H1 (cell line): Measurements from ENCODE around the gene SELENOV. TPM values are rescaled to one million over a fixed set of nuclear protein-coding genes. Genes with fewer than 3 reads are reported as not detected.
A peak's percentile ranks its signal among the peaks of the same experiment; 100 is the strongest.

ENCODE experiments used
- ASH2L ChIP-seq: fragments of 200-600, 300-600 bp; sonication (generic); IDR thresholded peaks from one replicate; pipeline ENCODE4 v1.7.1; 2017; ENCODE audit warnings: low read length
- ATF2 ChIP-seq: IDR thresholded peaks from 2 replicates; pipeline ENCODE4 v1.6.1; 2012; ENCODE audit warnings: low read length, inconsistent platforms
- BACH1 ChIP-seq: IDR thresholded peaks from 2 replicates; pipeline ENCODE4 v1.6.1; 2012; ENCODE audit warnings: low read length, improper control_type of control experiment
- CEBPB ChIP-seq: IDR thresholded peaks from 2 replicates; pipeline ENCODE4 v1.6.1; 2012; ENCODE audit warnings: low read depth, low read length
- CTBP2 ChIP-seq: IDR thresholded peaks from 2 replicates; pipeline ENCODE4 v1.7.0; 2011; ENCODE audit warnings: borderline replicate concordance, mild to moderate bottlenecking, moderate library complexity, mixed read lengths, low read length; ENCODE audit not compliant: insufficient read depth, insufficient read length
- HDAC6 ChIP-seq: IDR thresholded peaks from one replicate; pipeline ENCODE4 v1.7.1; 2012; ENCODE audit warnings: low read depth, mild to moderate bottlenecking, inconsistent platforms, low read length, moderate library complexity
- KDM4A ChIP-seq: IDR thresholded peaks from one replicate; pipeline ENCODE4 v1.7.1; 2012; ENCODE audit warnings: low read depth, mild to moderate bottlenecking, moderate library complexity, low read length, inconsistent platforms; ENCODE audit not compliant: severe bottlenecking
- KDM5A ChIP-seq: fragments of 200-600 bp; IDR thresholded peaks from 2 replicates; pipeline ENCODE4 v1.7.1; 2012; ENCODE audit warnings: mild to moderate bottlenecking, low read length, inconsistent platforms, mixed read lengths
- MAX ChIP-seq: IDR thresholded peaks from 2 replicates; pipeline ENCODE4 v1.6.1; 2012; ENCODE audit warnings: inconsistent platforms
- POLR2AphosphoS5 ChIP-seq: IDR thresholded peaks from 2 replicates; pipeline ENCODE4 v1.6.1; 2011; ENCODE audit warnings: low read depth, low read length
- RBBP5 ChIP-seq: IDR thresholded peaks from 2 replicates; pipeline ENCODE4 v1.7.1; 2012; ENCODE audit warnings: low read depth, mild to moderate bottlenecking, inconsistent platforms, low read length, moderate library complexity, borderline replicate concordance
- RFX5 ChIP-seq: IDR thresholded peaks from 2 replicates; pipeline ENCODE4 v1.6.1; 2011; ENCODE audit warnings: low read depth, low read length, improper control_type of control experiment, borderline replicate concordance
- SAP30 ChIP-seq: fragments of 300-600 bp; sonication (generic); IDR thresholded peaks from 2 replicates; pipeline ENCODE4 v1.7.1; 2012; ENCODE audit warnings: low read length, moderate library complexity, mild to moderate bottlenecking, inconsistent platforms; ENCODE audit not compliant: insufficient read depth, insufficient replicate concordance
- SIRT6 ChIP-seq: IDR thresholded peaks from one replicate; pipeline ENCODE4 v1.7.1; 2012; ENCODE audit warnings: low read length, inconsistent platforms
- SP2 ChIP-seq: IDR thresholded peaks from 2 replicates; pipeline ENCODE4 v1.6.1; 2012; ENCODE audit warnings: mild to moderate bottlenecking, low read length, inconsistent platforms
- SP4 ChIP-seq: IDR thresholded peaks from 2 replicates; pipeline ENCODE4 v1.6.1; 2012; ENCODE audit warnings: low read length, inconsistent platforms
- TAF7 ChIP-seq: optimal IDR thresholded peaks from 2 replicates; pipeline ENCODE3; 2011; ENCODE audit warnings: low read depth, mild to moderate bottlenecking, inconsistent platforms, low read length, moderate library complexity, borderline replicate concordance
- TEAD4 ChIP-seq: IDR thresholded peaks from 2 replicates; pipeline ENCODE4 v1.6.1; 2012; ENCODE audit warnings: low read depth, low read length, inconsistent platforms, mixed read lengths
- YY1 ChIP-seq: IDR thresholded peaks from 2 replicates; pipeline ENCODE4 v1.6.1; 2011; ENCODE audit warnings: low read depth, mild to moderate bottlenecking, low read length
- polyA plus RNA-seq, 7 experiments: library from polyadenylated mRNA; depleted of rRNA in 3 of 7; stranded (reverse) in 5 of 7; unstranded in 2 of 7; fragments of >200 nt in 5 of 7; fragments of 200-250 nt in 2 of 7; gene quantifications; 1 replicate in 5 of 7; 2 replicates in 1 of 7; 4 replicates in 1 of 7; pipeline versions ENCODE4 v1.2.1 to v1.2.3, GENCODE V29; 2011 to 2013; ENCODE audit warnings: missing spikeins in 2 of 7, mixed read lengths in 2 of 7
- total RNA-seq: library from RNA; stranded (reverse); fragmentation: NEBNext Ultra II Directional; extraction: Animal tissue kit (Norgen Biotek cat#: 25700); gene quantifications from 2 replicates; pipeline ENCODE4 v1.2.1, GENCODE V29; 2021
- TF ChIP-seq, protein P1 (sequence below): IDR thresholded peaks from 2 replicates; pipeline ENCODE4 v1.6.1; 2011; ENCODE audit warnings: low read length, improper control_type of control experiment
- TF ChIP-seq, protein P2 (sequence below): IDR thresholded peaks from 2 replicates; pipeline ENCODE4 v1.6.1; 2012; ENCODE audit warnings: inconsistent platforms

SELENOV gene
- total and polyA plus RNA-seq, 2 of the 8 experiments (the other 6 are each of a cell fraction or from before 2014, with no cell fraction given), result 8.4 to 10.7 TPM

GRCh38 chr19:39514840-39515550 lies at the start of gene SELENOV (continued):
- TF ChIP-seq, protein P1, sequence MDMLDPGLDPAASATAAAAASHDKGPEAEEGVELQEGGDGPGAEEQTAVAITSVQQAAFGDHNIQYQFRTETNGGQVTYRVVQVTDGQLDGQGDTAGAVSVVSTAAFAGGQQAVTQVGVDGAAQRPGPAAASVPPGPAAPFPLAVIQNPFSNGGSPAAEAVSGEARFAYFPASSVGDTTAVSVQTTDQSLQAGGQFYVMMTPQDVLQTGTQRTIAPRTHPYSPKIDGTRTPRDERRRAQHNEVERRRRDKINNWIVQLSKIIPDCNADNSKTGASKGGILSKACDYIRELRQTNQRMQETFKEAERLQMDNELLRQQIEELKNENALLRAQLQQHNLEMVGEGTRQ, result no peak
- TF ChIP-seq SIRT6 (no peak), ASH2L (peak; percentile 74), CEBPB (no peak), BACH1 (peak; percentile 56), KDM5A (no peak), SP4 (0 out of 2 replicates have a peak, but pooled peaks have one; percentile 44), SAP30 (no peak), RFX5 (peak; percentile 73), POLR2AphosphoS5 (no peak), YY1 (no peak), CTBP2 (peak; percentile 41), SP2 (no peak), TAF7 (peak; percentile 35), MAX (peak; percentile 25; the same call in 1 of the 2 replicates), TEAD4 (peak; percentile 19; the same call in 1 of the 2 replicates), ATF2 (no peak), RBBP5 (peak; percentile 71), HDAC6 (no peak), KDM4A (peak; percentile 82)
- TF ChIP-seq, protein P2, sequence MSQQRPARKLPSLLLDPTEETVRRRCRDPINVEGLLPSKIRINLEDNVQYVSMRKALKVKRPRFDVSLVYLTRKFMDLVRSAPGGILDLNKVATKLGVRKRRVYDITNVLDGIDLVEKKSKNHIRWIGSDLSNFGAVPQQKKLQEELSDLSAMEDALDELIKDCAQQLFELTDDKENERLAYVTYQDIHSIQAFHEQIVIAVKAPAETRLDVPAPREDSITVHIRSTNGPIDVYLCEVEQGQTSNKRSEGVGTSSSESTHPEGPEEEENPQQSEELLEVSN, result peak; percentile 58; the same call in 1 of the 2 replicates
